Epithelial cell of esophagus (primary cell): ENCODE measurements around the gene SRRM5.

Experiments used
- DNase-seq: peaks from one replicate; pipeline ENCODE4 v3.0.0; 2010; ENCODE audit warnings: low read depth
- H3K4me3 ChIP-seq: 2 replicates; pipeline ENCODE4 v1.5.1; 2011; ENCODE audit warnings: mild to moderate bottlenecking, low read length, control low read depth
- CTCF ChIP-seq: IDR thresholded peaks from 2 replicates; pipeline ENCODE4 v1.5.1; 2011; ENCODE audit warnings: low read depth, mild to moderate bottlenecking, low read length, control low read depth, inconsistent platforms; ENCODE audit not compliant: insufficient read depth; ENCODE audit errors: missing control alignments

SRRM5 gene

GRCh38 chr19:43638995-43639518, 27.2 kb downstream of the SRRM5 start:
- no peak for DNase-seq
- TF ChIP-seq CTCF: no peak
- H3K4me3 ChIP-seq: peak overlapping the region; percentile 62

GRCh38 chr19:43639519-43640423, 27.9 kb downstream of the SRRM5 start, which contains the start of gene CADM4:
CADM4 (minus strand) TSS chr19:43639850; CDS start chr19:43639790, 60 bp downstream.
- DNase-seq: no peak
- TF ChIP-seq CTCF: no peak
- H3K4me3 ChIP-seq: peak within 1 kb of the TSS; percentile 63

- TF ChIP-seq CTCF: no peak
- DNase-seq: no peak
- peak overlapping the region; percentile 63 for H3K4me3 ChIP-seq
These were observed 28.5 kb downstream of the SRRM5 start for GRCh38 chr19:43640424-43640757.

GRCh38 chr19:43641333-43641732, 29.4 kb downstream of the SRRM5 start:
- H3K4me3 ChIP-seq: no peak overlapping the region
- no peak for TF ChIP-seq CTCF
- DNase-seq: no peak

- H3K4me3 ChIP-seq: no peak overlapping the region
- no peak for DNase-seq
- TF ChIP-seq CTCF: no peak
These were observed 30.6 kb downstream of the SRRM5 start for GRCh38 chr19:43642531-43642930.

- TF ChIP-seq CTCF: no peak
- H3K4me3 ChIP-seq: no peak overlapping the region
- no peak for DNase-seq
These were observed 31.4 kb downstream of the SRRM5 start for GRCh38 chr19:43643326-43643725.
